Osteocyte (in vitro differentiated cells): ENCODE measurements around the gene CDC42BPG. TPM values are rescaled to one million over a fixed set of nuclear protein-coding genes. Genes with fewer than 3 reads are reported as not detected.
A peak's percentile ranks its signal among the peaks of the same experiment; 100 is the strongest.

Source experiments
- DNase-seq: peaks from one replicate; pipeline ENCODE4 v3.0.0; 2021; ENCODE audit warnings: mixed read lengths; ENCODE audit not compliant: unreplicated experiment; ENCODE audit errors: extremely low spot score
- H3K27ac Mint-ChIP-seq: one replicate; pipeline ENCODE4 v1.8.0; 2021; ENCODE audit warnings: mild to moderate bottlenecking, mixed read lengths; ENCODE audit not compliant: unreplicated experiment
- H3K27me3 Mint-ChIP-seq: one replicate; pipeline ENCODE4 v1.8.0; 2021; ENCODE audit warnings: mixed read lengths; ENCODE audit not compliant: unreplicated experiment
- H3K36me3 Mint-ChIP-seq: one replicate; pipeline ENCODE4 v1.8.0; 2021; ENCODE audit warnings: mixed read lengths; ENCODE audit not compliant: unreplicated experiment
- H3K4me1 Mint-ChIP-seq: one replicate; pipeline ENCODE4 v1.8.0; 2021; ENCODE audit warnings: mixed read lengths; ENCODE audit not compliant: unreplicated experiment
- H3K4me3 Mint-ChIP-seq: one replicate; pipeline ENCODE4 v1.8.0; 2021; ENCODE audit warnings: mild to moderate bottlenecking, moderate library complexity, mixed read lengths; ENCODE audit not compliant: unreplicated experiment
- H3K9me3 Mint-ChIP-seq: one replicate; pipeline ENCODE4 v1.8.0; 2021; ENCODE audit warnings: mixed read lengths; ENCODE audit not compliant: unreplicated experiment
- CTCF ChIP-seq: fragments of 200-600 bp; sonication (generic); IDR thresholded peaks from 2 replicates; pipeline ENCODE4 v1.5.0; 2021; ENCODE audit warnings: antibody characterized with exemption, mild to moderate bottlenecking, moderate library complexity
- total RNA-seq: library from RNA; stranded (reverse); gene quantifications from 2 replicates; pipeline ENCODE4 v1.2.1, GENCODE V29; 2021

CDC42BPG gene
- total RNA-seq, 1 donor from 2014 or later = 1.7 TPM

GRCh38 chr11:64803846-64804345 is 40.6 kb downstream of the CDC42BPG start:
- H3K4me3 Mint-ChIP-seq = peak overlapping the region; percentile 82
- H3K36me3 Mint-ChIP-seq = peaks cover 11% of the 10 kb centered on the region
- peak overlapping the region; percentile 98 for H3K27ac Mint-ChIP-seq
- no peak for TF ChIP-seq CTCF
- no peak for DNase-seq
- no peaks in the 10 kb centered on the region for H3K27me3 Mint-ChIP-seq
- H3K4me1 Mint-ChIP-seq = peaks cover 19% of the 10 kb centered on the region
- no peaks in the 10 kb centered on the region for H3K9me3 Mint-ChIP-seq

GRCh38 chr11:64803158-64803845 is 41.2 kb downstream of the CDC42BPG start, which contains the start of gene MAP4K2:
TSS of gene MAP4K2 (minus strand) at chr11:64803214. CDS start at chr11:64803149, 65 bp downstream.
- peak; percentile 49 for TF ChIP-seq CTCF
- H3K4me3 Mint-ChIP-seq = peak within 1 kb of the TSS; percentile 82
- H3K27me3 Mint-ChIP-seq = no peaks in the 10 kb centered on the region
- H3K9me3 Mint-ChIP-seq = no peaks in the 10 kb centered on the region
- DNase-seq = peak; percentile 95
- H3K27ac Mint-ChIP-seq = peak within 1 kb of the TSS; percentile 98
- H3K36me3 Mint-ChIP-seq = peaks cover 13% of the 10 kb centered on the region
- H3K4me1 Mint-ChIP-seq = peaks cover 19% of the 10 kb centered on the region

- Mint-ChIP-seq H3K27me3 (no peaks in the 10 kb centered on the region), H3K27ac (no peak overlapping the region), H3K4me1 (peaks cover 19% of the 10 kb centered on the region), H3K9me3 (no peaks in the 10 kb centered on the region), H3K36me3 (peaks cover 13% of the 10 kb centered on the region), H3K4me3 (peak overlapping the region; percentile 56)
- DNase-seq = no peak
- no peak for TF ChIP-seq CTCF
Observed at GRCh38 chr11:64802370-64803157, 41.9 kb downstream of the CDC42BPG start.

GRCh38 chr11:64801561-64802369 is 42.7 kb downstream of the CDC42BPG start:
- H3K4me1 Mint-ChIP-seq = peaks cover 19% of the 10 kb centered on the region
- H3K36me3 Mint-ChIP-seq = peaks cover 11% of the 10 kb centered on the region
- no peaks in the 10 kb centered on the region for H3K9me3 Mint-ChIP-seq
- H3K27me3 Mint-ChIP-seq = no peaks in the 10 kb centered on the region
- DNase-seq = no peak
- peak overlapping the region; percentile 62 for H3K27ac Mint-ChIP-seq
- H3K4me3 Mint-ChIP-seq = peak overlapping the region; percentile 56
- no peak for TF ChIP-seq CTCF
